Hepatocyte (in vitro differentiated cells): ENCODE data around the gene PSMB8. TPM values are rescaled to one million over a fixed set of nuclear protein-coding genes. Genes with fewer than 3 reads are reported as not detected.

Source experiments
- DNase-seq: peaks from one replicate; pipeline ENCODE4 v3.0.0-alpha.2; 2016; ENCODE audit warnings: low spot score
- H2AFZ ChIP-seq: fragments of 200-600 bp; sonication (generic); 2 replicates; pipeline ENCODE4 v1.6.0; 2016; ENCODE audit warnings: antibody characterized with exemption, mild to moderate bottlenecking
- H3K27ac ChIP-seq: fragments of 200-600 bp; sonication (generic); 2 replicates; pipeline ENCODE4 v1.5.1; 2016; ENCODE audit warnings: mild to moderate bottlenecking
- H3K27me3 ChIP-seq: fragments of 200-600 bp; sonication (generic); 2 replicates; pipeline ENCODE4 v1.6.1; 2016
- H3K36me3 ChIP-seq: fragments of 200-600 bp; sonication (generic); replicated peaks from 2 replicates; pipeline ENCODE4 v1.5.1; 2016; ENCODE audit warnings: low read depth; ENCODE audit not compliant: insufficient read depth
- H3K4me1 ChIP-seq: fragments of 200-600 bp; sonication (generic); 2 replicates; pipeline ENCODE4 v1.5.1; 2016; ENCODE audit warnings: mild to moderate bottlenecking, moderate library complexity; ENCODE audit not compliant: insufficient read depth
- H3K4me2 ChIP-seq: fragments of 200-600 bp; sonication (generic); 2 replicates; pipeline ENCODE4 v1.6.0; 2016
- H3K4me3 ChIP-seq: fragments of 200-600 bp; sonication (generic); 2 replicates; pipeline ENCODE4 v1.5.1; 2016; ENCODE audit warnings: mild to moderate bottlenecking
- H3K79me2 ChIP-seq: fragments of 200-600 bp; sonication (generic); 2 replicates; pipeline ENCODE4 v1.6.0; 2017; ENCODE audit warnings: mild to moderate bottlenecking
- H3K9me2 ChIP-seq: fragments of 200-600 bp; sonication (generic); replicated peaks from 2 replicates; pipeline ENCODE4 v1.6.0; 2017; ENCODE audit warnings: mild to moderate bottlenecking; ENCODE audit not compliant: insufficient read depth
- H3K9me3 ChIP-seq: fragments of 200-600 bp; sonication (generic); 2 replicates; pipeline ENCODE4 v1.5.1; 2016; ENCODE audit warnings: low read depth, mild to moderate bottlenecking
- H4K20me1 ChIP-seq: fragments of 200-600 bp; sonication (generic); 2 replicates; pipeline ENCODE4 v1.6.0; 2016; ENCODE audit warnings: mild to moderate bottlenecking; ENCODE audit not compliant: insufficient read depth, poor library complexity, severe bottlenecking
- CTCF ChIP-seq: fragments of 200-600 bp; sonication (generic); IDR thresholded peaks from 2 replicates; pipeline ENCODE4 v1.5.1; 2016; ENCODE audit warnings: antibody characterized with exemption, mild to moderate bottlenecking; ENCODE audit not compliant: poor library complexity
- EZH2 ChIP-seq: fragments of 200-600 bp; sonication (generic); IDR thresholded peaks from 2 replicates; pipeline ENCODE4 v1.6.1; 2016; ENCODE audit warnings: antibody characterized with exemption, mild to moderate bottlenecking, borderline replicate concordance
- EZH2phosphoT487 ChIP-seq: fragments of 200-600 bp; sonication (generic); IDR thresholded peaks from one replicate; pipeline ENCODE4 v1.6.1; 2018; ENCODE audit warnings: antibody characterized with exemption, mild to moderate bottlenecking, low read depth, moderate library complexity; ENCODE audit not compliant: unreplicated experiment, severe bottlenecking
- WGBS: methylation state at CpG from one replicate; pipeline ENCODE4 v1.1.6; 2016; ENCODE audit warnings: low lambda C conversion rate; ENCODE audit errors: missing lambda C conversion rate; 5-methylcytosine and 5-hydroxymethylcytosine counted together
- polyA plus RNA-seq: library from polyadenylated mRNA; unstranded; fragments of >200 nt; fragmentation: Nextera tagmentation; extraction: Ambion mirVana; gene quantifications from 2 replicates; pipeline ENCODE4 v1.2.1, GENCODE V29; 2016
- total RNA-seq: library from RNA; depleted of rRNA; stranded (reverse); fragments of >200 nt; gene quantifications from 2 replicates; pipeline ENCODE4 v1.2.3, GENCODE V29; 2014

PSMB8 gene
- total and polyA plus RNA-seq, 2 experiments from 2014 or later = 18.6 to 19.1 TPM

GRCh38 chr6:32839356-32839755, 4.5 kb downstream of the PSMB8 start:
- H3K79me2 ChIP-seq = no peaks in the 10 kb centered on the region
- 88% methylated on average over 15 of the region's 15 CpGs for WGBS
- no peaks in the 10 kb centered on the region for H3K36me3 ChIP-seq

GRCh38 chr6:32838114-32838958, 5.5 kb downstream of the PSMB8 start, which contains the start of gene TAP2:
Gene TAP2, minus strand, starts transcription at chr6:32838739. Its CDS starts 506 bp downstream, at chr6:32838233.
- TF ChIP-seq CTCF (peak; percentile 99), EZH2 (no peak)
- no peaks in the 10 kb centered on the region for H3K79me2 ChIP-seq
- peak within 1 kb of the TSS; percentile 99 for H3K4me3 ChIP-seq
- peak; percentile 96 for DNase-seq
- H3K4me2 ChIP-seq = peak within 1 kb of the TSS; percentile 96
- H3K27me3 ChIP-seq = no peaks in the 10 kb centered on the region
- peak within 1 kb of the TSS; percentile 99 for H2AFZ ChIP-seq
- peaks cover 7% of the 10 kb centered on the region for H3K4me1 ChIP-seq
- H3K36me3 ChIP-seq = no peaks in the 10 kb centered on the region
- peak within 1 kb of the TSS; percentile 98 for H3K27ac ChIP-seq
- no peaks in the 10 kb centered on the region for H4K20me1 ChIP-seq
- under 1% methylated on average over 50 of the region's 57 CpGs for WGBS
- H3K9me2 ChIP-seq = no peaks in the 10 kb centered on the region
- no peaks in the 10 kb centered on the region for H3K9me3 ChIP-seq

More at GRCh38 chr6:32839356-32839755, 4.5 kb downstream of the PSMB8 start:
- H3K4me2 ChIP-seq = no peak overlapping the region
- H3K27ac ChIP-seq = no peak overlapping the region
- H2AFZ ChIP-seq = no peak overlapping the region
- no peak for DNase-seq
- no peak overlapping the region for H3K4me3 ChIP-seq
- H3K9me2 ChIP-seq = no peaks in the 10 kb centered on the region
- TF ChIP-seq EZH2 = no peak
- H4K20me1 ChIP-seq = no peaks in the 10 kb centered on the region
- no peaks in the 10 kb centered on the region for H3K27me3 ChIP-seq
- H3K9me3 ChIP-seq = no peaks in the 10 kb centered on the region
- H3K4me1 ChIP-seq = peaks cover 7% of the 10 kb centered on the region

GRCh38 chr6:32837651-32838113, 6.2 kb downstream of the PSMB8 start:
- Histone ChIP-seq H3K27me3 (no peaks in the 10 kb centered on the region), H3K4me1 (peaks cover 7% of the 10 kb centered on the region), H3K36me3 (no peaks in the 10 kb centered on the region), H3K4me3 (peak overlapping the region; percentile 99), H3K79me2 (no peaks in the 10 kb centered on the region), H2AFZ (peak overlapping the region; percentile 99), H3K4me2 (peak overlapping the region; percentile 96), H4K20me1 (no peaks in the 10 kb centered on the region), H3K9me2 (no peaks in the 10 kb centered on the region), H3K9me3 (no peaks in the 10 kb centered on the region), H3K27ac (peak overlapping the region; percentile 98)
- TF ChIP-seq EZH2 (no peak), CTCF (no peak), EZH2phosphoT487 (no peak)
- DNase-seq = no peak
- 51% methylated on average over 10 of the region's 12 CpGs for WGBS

GRCh38 chr6:32836873-32837272, 7.0 kb downstream of the PSMB8 start:
- H3K79me2 ChIP-seq = no peaks in the 10 kb centered on the region
- no peak overlapping the region for H2AFZ ChIP-seq
- H3K4me2 ChIP-seq = no peak overlapping the region
- H3K27ac ChIP-seq = no peak overlapping the region
- no peaks in the 10 kb centered on the region for H4K20me1 ChIP-seq
- no peak for DNase-seq
- no peaks in the 10 kb centered on the region for H3K36me3 ChIP-seq
- H3K27me3 ChIP-seq = no peaks in the 10 kb centered on the region
- TF ChIP-seq EZH2 (no peak), CTCF (no peak), EZH2phosphoT487 (no peak)
- peaks cover 7% of the 10 kb centered on the region for H3K4me1 ChIP-seq
- H3K9me3 ChIP-seq = no peaks in the 10 kb centered on the region
- H3K9me2 ChIP-seq = no peaks in the 10 kb centered on the region
- WGBS = 84% methylated on average over 2 of the region's 2 CpGs
- H3K4me3 ChIP-seq = no peak overlapping the region
